ENCODE data around the gene KCNN1. TPM values are rescaled to one million over a fixed set of nuclear protein-coding genes. Genes with fewer than 3 reads are reported as not detected.

The KCNN1 gene
- total and polyA plus RNA-seq, 2 of the 13 experiments (the other 11 are each of a cell fraction or from before 2014, with no cell fraction given), result 0.04 TPM; not detected in 1

DNA sequence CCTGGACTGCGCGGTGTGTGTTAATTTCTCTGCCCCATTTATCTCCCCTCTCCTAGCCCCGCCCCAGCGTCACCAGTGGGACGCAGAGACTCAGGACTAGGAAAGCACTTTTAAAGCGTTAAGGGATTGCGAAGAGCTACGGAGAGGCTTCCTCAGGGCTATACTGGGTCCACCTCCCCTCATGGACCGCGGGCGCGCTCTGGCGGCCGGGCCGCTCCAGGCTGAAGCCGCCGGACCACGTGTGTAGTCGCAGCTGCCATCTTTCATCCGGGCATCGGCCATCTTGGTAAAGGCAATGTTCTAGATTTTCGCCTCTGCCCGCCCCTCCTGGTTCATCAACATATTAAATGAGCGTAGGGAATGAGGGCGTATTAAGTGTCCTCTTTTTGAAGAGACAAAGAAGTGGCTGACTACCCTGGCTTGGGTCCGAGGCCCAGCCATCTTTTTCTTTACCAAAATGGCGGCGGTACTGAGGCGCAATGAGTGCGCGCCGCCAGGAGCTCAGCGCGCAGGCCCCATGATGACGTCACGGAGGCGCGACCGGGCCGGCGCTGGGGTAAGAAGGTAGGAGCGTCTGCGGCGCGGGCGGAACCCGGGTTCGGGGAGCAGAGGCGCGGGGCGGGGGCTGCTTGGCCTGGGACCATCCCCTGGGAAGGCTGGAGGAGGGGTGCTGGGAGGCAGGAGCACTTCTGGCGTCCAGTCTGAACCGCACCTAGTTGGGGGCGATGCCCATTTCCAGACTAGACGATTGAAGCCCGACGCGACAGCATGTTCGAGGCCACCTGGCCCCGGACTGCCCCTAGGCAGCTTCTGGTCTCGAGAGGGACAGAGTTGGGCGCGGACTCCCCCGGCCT is 34.2 kb upstream of the KCNN1 start, which contains the start of gene CCDC124 (continued):
- TF ChIP-seq, protein P1, sequence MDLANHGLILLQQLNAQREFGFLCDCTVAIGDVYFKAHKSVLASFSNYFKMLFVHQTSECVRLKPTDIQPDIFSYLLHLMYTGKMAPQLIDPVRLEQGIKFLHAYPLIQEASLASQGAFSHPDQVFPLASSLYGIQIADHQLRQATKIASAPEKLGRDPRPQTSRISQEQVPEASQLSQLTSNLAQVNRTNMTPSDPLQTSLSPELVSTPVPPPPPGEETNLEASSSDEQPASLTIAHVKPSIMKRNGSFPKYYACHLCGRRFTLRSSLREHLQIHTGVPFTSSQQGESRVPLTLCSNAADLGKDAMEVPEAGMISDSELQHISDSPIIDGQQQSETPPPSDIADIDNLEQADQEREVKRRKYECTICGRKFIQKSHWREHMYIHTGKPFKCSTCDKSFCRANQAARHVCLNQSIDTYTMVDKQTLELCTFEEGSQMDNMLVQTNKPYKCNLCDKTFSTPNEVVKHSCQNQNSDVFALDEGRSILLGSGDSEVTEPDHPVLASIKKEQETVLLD (CRISPR knock-in tag; IDR thresholded peaks at IDR 0.05; ENCODE audit: low read depth), result no peak
- TF ChIP-seq, protein P2, sequence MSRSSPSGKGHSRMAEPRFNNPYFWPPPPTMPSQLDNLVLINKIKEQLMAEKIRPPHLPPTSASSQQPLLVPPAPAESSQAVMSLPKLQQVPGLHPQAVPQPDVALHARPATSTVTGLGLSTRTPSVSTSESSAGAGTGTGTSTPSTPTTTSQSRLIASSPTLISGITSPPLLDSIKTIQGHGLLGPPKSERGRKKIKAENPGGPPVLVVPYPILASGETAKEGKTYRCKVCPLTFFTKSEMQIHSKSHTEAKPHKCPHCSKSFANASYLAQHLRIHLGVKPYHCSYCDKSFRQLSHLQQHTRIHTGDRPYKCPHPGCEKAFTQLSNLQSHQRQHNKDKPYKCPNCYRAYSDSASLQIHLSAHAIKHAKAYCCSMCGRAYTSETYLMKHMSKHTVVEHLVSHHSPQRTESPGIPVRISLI (CRISPR knock-in tag; IDR thresholded peaks at IDR 0.05; ENCODE audit: borderline replicate concordance), result peak; percentile 92
- TF ChIP-seq PAF1 (CRISPR knock-in tag; IDR thresholded peaks at IDR 0.05) (no peak), ZNF713 (CRISPR knock-in tag; IDR thresholded peaks at IDR 0.05) (no peak), KMT2A (CRISPR knock-in tag; IDR thresholded peaks at IDR 0.05) (peak; percentile 81; the same call in 1 of the 2 replicates), ZNF317 (CRISPR knock-in tag; IDR thresholded peaks at IDR 0.05) (0 out of 2 replicates have a peak, but pooled peaks have one; percentile 63), ZMYM2 (CRISPR knock-in tag; IDR thresholded peaks at IDR 0.05) (peak; percentile 94), ISL2 (CRISPR knock-in tag; IDR thresholded peaks at IDR 0.05) (peak; percentile 51; the same call in 1 of the 2 replicates), SIN3B (IDR thresholded peaks at IDR 0.05; ENCODE audit: low read length) (no peak; the same call in 1 of the 2 replicates), JUN (CRISPR knock-in tag; IDR thresholded peaks at IDR 0.05) (peak; percentile 40; the same call in 1 of the 2 replicates), ZNF230 (CRISPR knock-in tag; IDR thresholded peaks at IDR 0.05) (0 out of 2 replicates have a peak, but pooled peaks have one; percentile 52), NFYB (CRISPR knock-in tag; IDR thresholded peaks at IDR 0.05) (peak; percentile 39; the same call in 1 of the 2 replicates), SIN3A (IDR thresholded peaks at IDR 0.05; ENCODE audit: borderline replicate concordance, low read depth, low read length) (peak; percentile 59; the same call in 1 of the 2 replicates), ZNF180 (CRISPR knock-in tag; IDR thresholded peaks at IDR 0.05; ENCODE audit: borderline replicate concordance, low read depth) (peak; percentile 84; the same call in 1 of the 2 replicates), SNRNP70 (IDR thresholded peaks at IDR 0.05; ENCODE audit: low read depth, low read length) (no peak)
- TF ChIP-seq, protein P3, sequence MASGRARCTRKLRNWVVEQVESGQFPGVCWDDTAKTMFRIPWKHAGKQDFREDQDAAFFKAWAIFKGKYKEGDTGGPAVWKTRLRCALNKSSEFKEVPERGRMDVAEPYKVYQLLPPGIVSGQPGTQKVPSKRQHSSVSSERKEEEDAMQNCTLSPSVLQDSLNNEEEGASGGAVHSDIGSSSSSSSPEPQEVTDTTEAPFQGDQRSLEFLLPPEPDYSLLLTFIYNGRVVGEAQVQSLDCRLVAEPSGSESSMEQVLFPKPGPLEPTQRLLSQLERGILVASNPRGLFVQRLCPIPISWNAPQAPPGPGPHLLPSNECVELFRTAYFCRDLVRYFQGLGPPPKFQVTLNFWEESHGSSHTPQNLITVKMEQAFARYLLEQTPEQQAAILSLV (CRISPR knock-in tag; IDR thresholded peaks at IDR 0.05; ENCODE audit: borderline replicate concordance), result no peak
- TF ChIP-seq, protein P4, sequence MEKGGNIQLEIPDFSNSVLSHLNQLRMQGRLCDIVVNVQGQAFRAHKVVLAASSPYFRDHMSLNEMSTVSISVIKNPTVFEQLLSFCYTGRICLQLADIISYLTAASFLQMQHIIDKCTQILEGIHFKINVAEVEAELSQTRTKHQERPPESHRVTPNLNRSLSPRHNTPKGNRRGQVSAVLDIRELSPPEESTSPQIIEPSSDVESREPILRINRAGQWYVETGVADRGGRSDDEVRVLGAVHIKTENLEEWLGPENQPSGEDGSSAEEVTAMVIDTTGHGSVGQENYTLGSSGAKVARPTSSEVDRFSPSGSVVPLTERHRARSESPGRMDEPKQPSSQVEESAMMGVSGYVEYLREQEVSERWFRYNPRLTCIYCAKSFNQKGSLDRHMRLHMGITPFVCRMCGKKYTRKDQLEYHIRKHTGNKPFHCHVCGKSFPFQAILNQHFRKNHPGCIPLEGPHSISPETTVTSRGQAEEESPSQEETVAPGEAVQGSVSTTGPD (CRISPR knock-in tag; IDR thresholded peaks at IDR 0.05), result no peak
- TF ChIP-seq, protein P5, sequence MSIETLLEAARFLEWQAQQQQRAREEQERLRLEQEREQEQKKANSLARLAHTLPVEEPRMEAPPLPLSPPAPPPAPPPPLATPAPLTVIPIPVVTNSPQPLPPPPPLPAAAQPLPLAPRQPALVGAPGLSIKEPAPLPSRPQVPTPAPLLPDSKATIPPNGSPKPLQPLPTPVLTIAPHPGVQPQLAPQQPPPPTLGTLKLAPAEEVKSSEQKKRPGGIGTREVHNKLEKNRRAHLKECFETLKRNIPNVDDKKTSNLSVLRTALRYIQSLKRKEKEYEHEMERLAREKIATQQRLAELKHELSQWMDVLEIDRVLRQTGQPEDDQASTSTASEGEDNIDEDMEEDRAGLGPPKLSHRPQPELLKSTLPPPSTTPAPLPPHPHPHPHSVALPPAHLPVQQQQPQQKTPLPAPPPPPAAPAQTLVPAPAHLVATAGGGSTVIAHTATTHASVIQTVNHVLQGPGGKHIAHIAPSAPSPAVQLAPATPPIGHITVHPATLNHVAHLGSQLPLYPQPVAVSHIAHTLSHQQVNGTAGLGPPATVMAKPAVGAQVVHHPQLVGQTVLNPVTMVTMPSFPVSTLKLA (IDR thresholded peaks at IDR 0.05), result peak; percentile 75
- TF ChIP-seq, protein P6, sequence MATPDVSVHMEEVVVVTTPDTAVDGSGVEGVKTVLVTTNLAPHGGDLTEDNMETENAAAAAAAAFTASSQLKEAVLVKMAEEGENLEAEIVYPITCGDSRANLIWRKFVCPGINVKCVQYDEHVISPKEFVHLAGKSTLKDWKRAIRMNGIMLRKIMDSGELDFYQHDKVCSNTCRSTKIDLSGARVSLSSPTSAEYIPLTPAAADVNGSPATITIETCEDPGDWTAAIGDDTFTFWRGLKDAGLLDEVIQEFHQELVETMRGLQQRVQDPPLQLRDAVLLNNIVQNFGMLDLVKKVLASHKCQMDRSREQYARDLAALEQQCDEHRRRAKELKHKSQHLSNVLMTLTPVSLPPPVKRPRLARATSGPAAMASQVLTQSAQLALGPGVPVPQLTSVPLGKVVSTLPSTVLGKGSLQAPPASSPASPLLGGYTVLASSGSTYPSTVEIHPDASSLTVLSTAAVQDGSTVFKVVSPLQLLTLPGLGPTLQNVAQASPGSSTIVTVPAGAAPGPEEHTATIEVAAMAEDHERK (CRISPR knock-in tag; IDR thresholded peaks at IDR 0.05; ENCODE audit: low read depth), result no peak; the same call in 1 of the 2 replicates
